GM12891 (cell line): ENCODE data around the gene CXCR1. TPM values are rescaled to one million over a fixed set of nuclear protein-coding genes. Genes with fewer than 3 reads are reported as not detected.

Experiments used
- DNase-seq: peaks from one replicate; pipeline ENCODE4 v3.0.0; 2011; ENCODE audit warnings: low spot score; ENCODE audit not compliant: insufficient read length
- FAIRE-seq: peaks from 2 replicates; lab custom pipeline; 2011; peaks lifted over from hg19 to GRCh38; lab: Jason Lieb, UNC
- PAX5 ChIP-seq: IDR thresholded peaks from 2 replicates; pipeline ENCODE4 v1.6.1; 2011; ENCODE audit warnings: low read length, moderate library complexity, mild to moderate bottlenecking; ENCODE audit not compliant: insufficient read depth, severe bottlenecking
- POLR2A ChIP-seq: IDR thresholded peaks from 2 replicates; pipeline ENCODE4 v1.6.1; 2011; ENCODE audit warnings: low read depth, low read length, control low read depth
- POLR2AphosphoS5 ChIP-seq: IDR thresholded peaks from 2 replicates; pipeline ENCODE4 v1.6.1; 2011; ENCODE audit warnings: low read depth, low read length, control low read depth
- POU2F2 ChIP-seq: IDR thresholded peaks from 2 replicates; pipeline ENCODE4 v1.6.1; 2011; ENCODE audit warnings: low read depth, mild to moderate bottlenecking, control low read depth, low read length, moderate library complexity
- SPI1 ChIP-seq: IDR thresholded peaks from 2 replicates; pipeline ENCODE4 v1.6.1; 2011; ENCODE audit warnings: low read depth, low read length, control low read depth
- TAF1 ChIP-seq: IDR thresholded peaks from 2 replicates; pipeline ENCODE4 v1.6.1; 2011; ENCODE audit warnings: low read depth, low read length, control low read depth
- polyA plus RNA-seq: library from polyadenylated mRNA; unstranded; fragments of >200 nt; gene quantifications from one replicate; pipeline ENCODE4 v1.2.1, GENCODE V29; 2012; ENCODE audit warnings: low read depth, missing spikeins, inconsistent platforms; ENCODE audit not compliant: missing spikeins

The CXCR1 gene
- not detected for polyA plus RNA-seq

- FAIRE-seq (no peak), DNase-seq (no peak)
- no peak for TF ChIP-seq SPI1
- TF ChIP-seq TAF1, result no peak
- TF ChIP-seq POU2F2, result no peak
- no peak for TF ChIP-seq POLR2AphosphoS5
- no peak for TF ChIP-seq PAX5
- no peak for TF ChIP-seq POLR2A
These were observed at the start of gene CXCR1 for GRCh38 chr2:218166791-218167190. CXCR1 (minus strand) TSS chr2:218166962; CDS start chr2:218165211, 1,751 bp downstream.

- FAIRE-seq (no peak), DNase-seq (no peak)
- TF ChIP-seq POU2F2 (no peak), POLR2A (no peak), TAF1 (no peak), SPI1 (no peak), POLR2AphosphoS5 (no peak), PAX5 (no peak)
These were observed 49.5 kb upstream of the CXCR1 start for GRCh38 chr2:218216336-218216673.

GRCh38 chr2:218214116-218214515, 47.4 kb upstream of the CXCR1 start:
- FAIRE-seq (no peak), DNase-seq (no peak)
- no peak for TF ChIP-seq POLR2AphosphoS5
- TF ChIP-seq TAF1, result no peak
- TF ChIP-seq SPI1, result no peak
- no peak for TF ChIP-seq POLR2A
- no peak for TF ChIP-seq PAX5
- no peak for TF ChIP-seq POU2F2

- FAIRE-seq, result no peak
- no peak for DNase-seq
- TF ChIP-seq SPI1 (no peak), TAF1 (no peak), POLR2AphosphoS5 (no peak), POLR2A (no peak), PAX5 (no peak)
These were observed 42.3 kb upstream of the CXCR1 start for GRCh38 chr2:218209078-218209477.

GRCh38 chr2:218202266-218202665, 35.5 kb upstream of the CXCR1 start:
- DNase-seq (no peak), FAIRE-seq (no peak)
- TF ChIP-seq POU2F2 (no peak), POLR2AphosphoS5 (no peak), SPI1 (no peak), POLR2A (no peak), TAF1 (no peak), PAX5 (no peak)

GRCh38 chr2:218196974-218197373, 30.2 kb upstream of the CXCR1 start:
- DNase-seq, result no peak
- no peak for FAIRE-seq
- no peak for TF ChIP-seq POLR2AphosphoS5
- TF ChIP-seq SPI1, result no peak
- TF ChIP-seq POLR2A, result no peak
- TF ChIP-seq PAX5, result no peak
- no peak for TF ChIP-seq TAF1
- TF ChIP-seq POU2F2, result no peak

GRCh38 chr2:218194880-218195279, 28.1 kb upstream of the CXCR1 start:
- FAIRE-seq (no peak), DNase-seq (no peak)
- no peak for TF ChIP-seq SPI1
- no peak for TF ChIP-seq POLR2A
- TF ChIP-seq TAF1, result no peak
- TF ChIP-seq PAX5, result no peak
- TF ChIP-seq POU2F2, result no peak
- no peak for TF ChIP-seq POLR2AphosphoS5

GRCh38 chr2:218193701-218194100, 26.9 kb upstream of the CXCR1 start:
- no peak for DNase-seq
- no peak for FAIRE-seq
- TF ChIP-seq POLR2AphosphoS5, result no peak
- no peak for TF ChIP-seq TAF1
- no peak for TF ChIP-seq POLR2A
- TF ChIP-seq PAX5, result no peak
- TF ChIP-seq POU2F2, result no peak
- TF ChIP-seq SPI1, result no peak

- DNase-seq (no peak), FAIRE-seq (no peak)
- TF ChIP-seq POLR2A (no peak), POLR2AphosphoS5 (no peak), SPI1 (no peak), POU2F2 (no peak), PAX5 (no peak), TAF1 (no peak)
These were observed 26.2 kb upstream of the CXCR1 start for GRCh38 chr2:218192902-218193430.

GRCh38 chr2:218188528-218188927, 21.8 kb upstream of the CXCR1 start:
- no peak for TF ChIP-seq POLR2A
- no peak for TF ChIP-seq POU2F2
- TF ChIP-seq TAF1, result no peak
- DNase-seq (no peak), FAIRE-seq (no peak)
